HCT116 (cell line): ENCODE measurements around the gene NGEF. TPM values are rescaled to one million over a fixed set of nuclear protein-coding genes. Genes with fewer than 3 reads are reported as not detected.

Experiments used
- ATAC-seq: fragments of 200-7000 bp; cut with Tn5 transposase; 2 replicates; pipeline ENCODE4 v1.9.1; 2020; ENCODE audit warnings: mild to moderate bottlenecking, moderate library complexity
- BruUV-seq: library from RNA; stranded (reverse); fragments of 400-500 nt; replicated peaks from 2 replicates; lab custom pipeline; 2021; lab: Mats Ljungman, UMichigan
- CTCF ChIA-PET: fragments of 300-600 bp; sonication (Branson Sonifier 250); formaldehyde crosslinking; loops from one replicate; lab custom pipeline; 2021; ENCODE audit warnings: antibody characterized with exemption; lab: Charles Lee
- POLR2A ChIA-PET: fragments of 300-600, 350-600 bp; sonication (Branson Sonifier 250); formaldehyde crosslinking; loops from one replicate; lab custom pipeline; 2021; ENCODE audit warnings: antibody characterized with exemption; lab: Charles Lee
- RAD21 ChIA-PET, 2 experiments: fragments of 300-600 bp; sonication (Branson Sonifier 250); formaldehyde crosslinking; loops; one replicate each; lab custom pipeline; 2023; ENCODE audit warnings: low total read pairs in 2 of 2; ENCODE audit not compliant: uncharacterized antibody in 2 of 2, unreplicated experiment in 2 of 2, low non-redundant PET in 1 of 2; lab: Charles Lee
- DNase-seq: peaks from one replicate; pipeline ENCODE4 v3.0.0-alpha.2; 2010; ENCODE audit warnings: low read depth, low spot score
- H2AFZ ChIP-seq: fragments of 200-600 bp; shearing (Covaris generic), sonication (generic); 2 replicates; pipeline ENCODE4 v1.6.1; 2017; ENCODE audit warnings: low read depth, mixed run types, mixed read lengths, antibody characterized with exemption, low read length; ENCODE audit not compliant: poor library complexity, severe bottlenecking
- H3K27ac ChIP-seq: 2 replicates; pipeline ENCODE4 v1.5.1; 2012; ENCODE audit warnings: low read depth, low read length
- H3K27me3 ChIP-seq: fragments of 200-600 bp; sonication (generic); 2 replicates; pipeline ENCODE4 v1.6.1; 2016; ENCODE audit warnings: mixed run types, low read length, mixed read lengths; ENCODE audit not compliant: insufficient read depth
- H3K36me3 ChIP-seq, 2 experiments: fragments of 200-500 bp in 1 of 2; fragments of 200-600 bp in 1 of 2; sonication (Bioruptor generic) in 1 of 2; sonication (generic) in 1 of 2; 2 replicates each; pipeline versions ENCODE4 v1.5.1 to v1.6.1; 2014 to 2016; ENCODE audit warnings: low read length in 2 of 2, inconsistent platforms in 1 of 2, mixed read lengths in 1 of 2, mixed run types in 1 of 2; ENCODE audit not compliant: insufficient read depth in 2 of 2, control insufficient read depth in 1 of 2
- H3K4me1 ChIP-seq, 2 experiments: fragments of 200-600 bp in 1 of 2; sonication (generic) in 1 of 2; 2 replicates each; pipeline versions ENCODE4 v1.5.1 to v1.6.1; 2012 to 2017; ENCODE audit warnings: low read length in 2 of 2, inconsistent platforms in 1 of 2, mild to moderate bottlenecking in 1 of 2, mixed read lengths in 1 of 2, mixed run types in 1 of 2, moderate library complexity in 1 of 2; ENCODE audit not compliant: insufficient read depth in 2 of 2, control insufficient read depth in 1 of 2
- H3K4me2 ChIP-seq: fragments of 200-600 bp; sonication (generic); 2 replicates; pipeline ENCODE4 v1.6.1; 2017; ENCODE audit warnings: mixed run types, low read length, mixed read lengths
- H3K4me3 ChIP-seq, 2 experiments: fragments of 200-600 bp in 1 of 2; sonication (generic) in 1 of 2; replicated peaks in 1 of 2; 2 replicates each; pipeline ENCODE4 v1.5.1; 2011 to 2016; ENCODE audit warnings: low read length in 2 of 2, control low read depth in 1 of 2, low read depth in 1 of 2, mild to moderate bottlenecking in 1 of 2, mixed read lengths in 1 of 2, mixed run types in 1 of 2
- H3K79me2 ChIP-seq: fragments of 200-600 bp; sonication (generic); 2 replicates; pipeline ENCODE4 v1.6.1; 2017; ENCODE audit warnings: mild to moderate bottlenecking, mixed run types, low read length, moderate library complexity, mixed read lengths; ENCODE audit not compliant: insufficient read depth
- H3K9ac ChIP-seq: fragments of 200-600 bp; sonication (generic); 2 replicates; pipeline ENCODE4 v1.6.1; 2016; ENCODE audit warnings: low read length, mixed read lengths
- H3K9me2 ChIP-seq: fragments of 200-600 bp; sonication (generic), shearing (Covaris generic); 2 replicates; pipeline ENCODE4 v1.6.1; 2017; ENCODE audit warnings: mixed run types, mild to moderate bottlenecking, moderate library complexity; ENCODE audit not compliant: insufficient read depth
- H3K9me3 ChIP-seq, 2 experiments: fragments of 200-500 bp in 1 of 2; fragments of 200-600 bp in 1 of 2; sonication (Bioruptor generic) in 1 of 2; sonication (generic) in 1 of 2; 2 replicates each; pipeline ENCODE4 v1.6.1; 2014 to 2017; ENCODE audit warnings: low read length in 2 of 2, mixed read lengths in 2 of 2, inconsistent platforms in 1 of 2, low read depth in 1 of 2, mild to moderate bottlenecking in 1 of 2, mixed run types in 1 of 2, moderate library complexity in 1 of 2; ENCODE audit not compliant: control insufficient read depth in 1 of 2, insufficient read depth in 1 of 2
- H4K20me1 ChIP-seq: fragments of 200-600 bp; sonication (generic), shearing (Covaris generic); 2 replicates; pipeline ENCODE4 v1.6.1; 2017; ENCODE audit warnings: mixed run types, mild to moderate bottlenecking, moderate library complexity; ENCODE audit not compliant: insufficient read depth
- ATF3 ChIP-seq: IDR thresholded peaks from 2 replicates; pipeline ENCODE4 v1.6.1; 2012
- CBX3 ChIP-seq: IDR thresholded peaks from 2 replicates; pipeline ENCODE4 v1.6.1; 2012; ENCODE audit warnings: low read depth
- CEBPB ChIP-seq: IDR thresholded peaks from 2 replicates; pipeline ENCODE4 v1.6.1; 2012; ENCODE audit warnings: low read depth
- CTCF ChIP-seq, 3 experiments: fragments of 200-600 bp in 1 of 3; sonication (generic) in 1 of 3; IDR thresholded peaks in 2 of 3; conservative IDR thresholded peaks in 1 of 3; 2 replicates each; pipeline ENCODE4 v1.5.1; 2012 to 2017; ENCODE audit warnings: low read depth in 2 of 3, low read length in 2 of 3, antibody characterized with exemption in 1 of 3, borderline replicate concordance in 1 of 3, control low read depth in 1 of 3, mild to moderate bottlenecking in 1 of 3, mixed read lengths in 1 of 3, mixed run types in 1 of 3, moderate library complexity in 1 of 3; ENCODE audit not compliant: insufficient read depth in 1 of 3
- ELF1 ChIP-seq: IDR thresholded peaks from 2 replicates; pipeline ENCODE4 v1.6.1; 2012; ENCODE audit warnings: low read depth, borderline replicate concordance
- EZH2 ChIP-seq: fragments of 200-600 bp; sonication (generic); IDR thresholded peaks from 2 replicates; pipeline ENCODE4 v1.6.1; 2017; ENCODE audit warnings: antibody characterized with exemption, mixed run types
- EZH2phosphoT487 ChIP-seq: fragments of 200-600 bp; IDR thresholded peaks from 2 replicates; pipeline ENCODE4 v1.6.1; 2018; ENCODE audit warnings: antibody characterized with exemption, borderline replicate concordance
- FOSL1 ChIP-seq: IDR thresholded peaks from 2 replicates; pipeline ENCODE4 v1.6.1; 2012; ENCODE audit warnings: low read depth
- JUND ChIP-seq: IDR thresholded peaks from 2 replicates; pipeline ENCODE4 v1.6.1; 2012
- MAX ChIP-seq: IDR thresholded peaks from 2 replicates; pipeline ENCODE4 v1.6.1; 2012
- POLR2AphosphoS5 ChIP-seq: IDR thresholded peaks from 2 replicates; pipeline ENCODE4 v1.6.1; 2011; ENCODE audit warnings: mild to moderate bottlenecking, low read depth, low read length, moderate library complexity
- RAD21 ChIP-seq: IDR thresholded peaks from 2 replicates; pipeline ENCODE4 v1.6.1; 2012; ENCODE audit warnings: low read depth, mild to moderate bottlenecking
- SP1 ChIP-seq: IDR thresholded peaks from 2 replicates; pipeline ENCODE4 v1.6.1; 2012; ENCODE audit warnings: low read depth
- SRF ChIP-seq: IDR thresholded peaks from 2 replicates; pipeline ENCODE4 v1.6.1; 2012; ENCODE audit warnings: low read depth
- TCF7L2 ChIP-seq: IDR thresholded peaks from 2 replicates; pipeline ENCODE4 v1.7.0; 2011; ENCODE audit warnings: borderline replicate concordance, inconsistent platforms; ENCODE audit not compliant: insufficient read depth, insufficient read length; ENCODE audit errors: extremely low read depth
- YY1 ChIP-seq: IDR thresholded peaks from 2 replicates; pipeline ENCODE4 v1.6.1; 2011; ENCODE audit warnings: low read length, low read depth, moderate library complexity, mild to moderate bottlenecking; ENCODE audit not compliant: insufficient replicate concordance; ENCODE audit errors: extremely low read depth
- ZBTB33 ChIP-seq: IDR thresholded peaks from 2 replicates; pipeline ENCODE4 v1.6.1; 2011; ENCODE audit warnings: mild to moderate bottlenecking, low read length, moderate library complexity; ENCODE audit not compliant: insufficient replicate concordance; ENCODE audit errors: extremely low read depth
- ZNF274 ChIP-seq: fragments of 200-500 bp; sonication (Bioruptor generic); IDR thresholded peaks from 2 replicates; pipeline ENCODE4 v1.6.1; 2014; ENCODE audit warnings: mild to moderate bottlenecking, low read depth, low read length, inconsistent platforms
- intact Hi-C: fragments of 100-400 bp; cut with micrococcal nuclease; formaldehyde crosslinking; loops from 2 replicates; pipeline ENCODE4 v1.10.0; 2022
- total RNA-seq: library from RNA; stranded (reverse); gene quantifications from one replicate; pipeline ENCODE4 v1.2.1, GENCODE V29; 2021; ENCODE audit not compliant: unreplicated experiment

The NGEF gene
- total RNA-seq, 1 experiment from 2014 or later, result 12.6 TPM

GRCh38 chr2:232878855-232879617, 134.0 kb downstream of the NGEF start:
- POLR2A ChIA-PET, result no interaction called here

More at GRCh38 chr2:232878855-232879617, 134.0 kb downstream of the NGEF start:
- Histone ChIP-seq H3K79me2 (no peaks in the 10 kb centered on the region), H3K9me3 (no peaks in the 10 kb centered on the region), H3K4me3 (no peak overlapping the region), H3K27ac (no peak overlapping the region), H3K27me3 (no peaks in the 10 kb centered on the region), H3K4me1 (no peaks in the 10 kb centered on the region), H2AFZ (no peak overlapping the region), H3K9ac (no peak overlapping the region), H4K20me1 (no peaks in the 10 kb centered on the region), H3K36me3 (0 out of 4 replicates have a peak, but pooled peaks cover 0 to 3% of the 10 kb centered on the region in 2 experiments), H3K9me2 (no peaks in the 10 kb centered on the region), H3K4me2 (no peak overlapping the region)
- intact Hi-C loops, result no loop called here
- TF ChIP-seq ZBTB33 (no peak), EZH2phosphoT487 (no peak), FOSL1 (no peak), POLR2AphosphoS5 (no peak), SRF (no peak), CTCF (IDR thresholded peaks at IDR 0.05 in 2 of 3, conservative IDR thresholded peaks at IDR 0.05 in 1 of 3; ENCODE audit: borderline replicate concordance in 1 of 3, insufficient read depth in 1 of 3, low read depth in 2 of 3, low read length in 2 of 3) (no peak), SP1 (no peak), JUND (no peak), RAD21 (no peak), ZNF274 (no peak), CEBPB (no peak), MAX (no peak), EZH2 (no peak), YY1 (no peak), ATF3 (no peak), ELF1 (no peak), CBX3 (no peak), TCF7L2 (no peak)
- DNase-seq (no peak), ATAC-seq (no peak)
- RAD21 ChIA-PET, result no interaction called here
- CTCF ChIA-PET, result no interaction called here
- BruUV-seq, result no TSS peak
